T-helper 2 cell treated with Interferon-gamma antibody and Interleukin-4, amounts not matched to agents 100 ng/mL and 5 ng/mL, for 36 hours (primary cell): Measurements from ENCODE around the gene OR5K2. TPM values are rescaled to one million over a fixed set of nuclear protein-coding genes. Genes with fewer than 3 reads are reported as not detected.

Experiments
- total RNA-seq: library from RNA; stranded (reverse); gene quantifications from 2 replicates; pipeline ENCODE4 v1.2.3, GENCODE V29; 2022

OR5K2 gene
- total RNA-seq, 1 donor from 2014 or later, result not detected

Other genes with a start within 250 kb of the OR5K2 start
- not detected in 2 replicates for gene OR5H6, start 233.4 kb upstream of the OR5K2 start, total RNA-seq
- not detected in 2 replicates for gene OR5H2, start 215.2 kb upstream of the OR5K2 start, total RNA-seq
- gene OR5K4, start 143.8 kb upstream of the OR5K2 start, total RNA-seq, result not detected in 2 replicates
- not detected in 2 replicates for gene OR5K3, start 107.0 kb upstream of the OR5K2 start, total RNA-seq
- gene OR5K1, start 34.5 kb upstream of the OR5K2 start, total RNA-seq, result not detected in 2 replicates
- 535 and 555 TPM in 2 replicates for gene CLDND1, start 25.2 kb downstream of the OR5K2 start, total RNA-seq
- gene GPR15, start 34.3 kb downstream of the OR5K2 start, total RNA-seq, result 42.2 and 46.8 TPM in 2 replicates
- 69.9 and 71.2 TPM in 2 replicates for gene CPOX, start 95.9 kb downstream of the OR5K2 start, total RNA-seq